GM23338 (cell line): ENCODE results near the gene MBD2. TPM values are rescaled to one million over a fixed set of nuclear protein-coding genes. Genes with fewer than 3 reads are reported as not detected.
A peak's percentile ranks its signal among the peaks of the same experiment; 100 is the strongest.

Experiments used
- ATAC-seq: fragments of 200-7000 bp; cut with Tn5 transposase; 3 replicates; pipeline ENCODE4 v1.9.1; 2020
- DNase-seq: peaks from one replicate; pipeline ENCODE4 v3.0.0-alpha.2; 2015; ENCODE audit warnings: low spot score
- H2AFZ ChIP-seq: fragments of 200-600 bp; sonication (generic); 2 replicates; pipeline ENCODE4 v1.8.0; 2016; ENCODE audit warnings: antibody characterized with exemption, mild to moderate bottlenecking, moderate library complexity
- H3F3A ChIP-seq: fragments of 200-600 bp; sonication (generic); replicated peaks from 2 replicates; pipeline ENCODE4 v1.8.0; 2017; ENCODE audit warnings: antibody characterized with exemption, mixed run types, low read depth
- H3K27ac ChIP-seq: fragments of 200-600 bp; sonication (generic); 2 replicates; pipeline ENCODE4 v1.6.1; 2016; ENCODE audit warnings: low read depth
- H3K27me3 ChIP-seq: fragments of 200-600 bp; sonication (generic); 2 replicates; pipeline ENCODE4 v1.8.0; 2016; ENCODE audit warnings: mild to moderate bottlenecking, mixed run types, moderate library complexity; ENCODE audit not compliant: insufficient read depth
- H3K36me3 ChIP-seq: fragments of 200-600 bp; sonication (generic); 2 replicates; pipeline ENCODE4 v1.8.0; 2016; ENCODE audit warnings: mild to moderate bottlenecking; ENCODE audit not compliant: insufficient read depth
- H3K4me1 ChIP-seq: fragments of 200-600 bp; sonication (generic); 2 replicates; pipeline ENCODE4 v1.8.0; 2016; ENCODE audit warnings: mild to moderate bottlenecking, moderate library complexity; ENCODE audit not compliant: insufficient read depth
- H3K4me2 ChIP-seq: fragments of 200-600 bp; sonication (generic); 2 replicates; pipeline ENCODE4 v1.7.1; 2017; ENCODE audit warnings: mixed run types
- H3K4me3 ChIP-seq: fragments of 200-600 bp; sonication (generic); 2 replicates; pipeline ENCODE4 v1.6.1; 2016; ENCODE audit warnings: mixed run types
- H3K79me2 ChIP-seq: fragments of 200-600 bp; sonication (generic); replicated peaks from 2 replicates; pipeline ENCODE4 v1.8.0; 2017; ENCODE audit warnings: mild to moderate bottlenecking; ENCODE audit not compliant: insufficient read depth
- H3K9me2 ChIP-seq: fragments of 200-600 bp; sonication (generic); 2 replicates; pipeline ENCODE4 v1.8.0; 2017; ENCODE audit not compliant: insufficient read depth
- H4K20me1 ChIP-seq: fragments of 200-600 bp; sonication (generic); replicated peaks from 2 replicates; pipeline ENCODE4 v1.8.0; 2017; ENCODE audit warnings: mild to moderate bottlenecking; ENCODE audit not compliant: insufficient read depth
- H3K27ac Mint-ChIP-seq: 2 replicates; pipeline ENCODE4 v1.8.0; 2020; ENCODE audit warnings: inconsistent platforms, mild to moderate bottlenecking, moderate library complexity, mixed read lengths
- H3K27me3 Mint-ChIP-seq: 3 replicates; pipeline ENCODE4 v1.8.0; 2022; ENCODE audit warnings: low read depth, mild to moderate bottlenecking, moderate library complexity, mixed read lengths, inconsistent platforms; ENCODE audit not compliant: insufficient read depth, poor library complexity
- H3K36me3 Mint-ChIP-seq: 3 replicates; pipeline ENCODE4 v1.8.0; 2021; ENCODE audit warnings: low read depth, mild to moderate bottlenecking, inconsistent platforms, moderate library complexity, mixed read lengths
- H3K4me1 Mint-ChIP-seq: 3 replicates; pipeline ENCODE4 v1.8.0; 2020; ENCODE audit warnings: mild to moderate bottlenecking, inconsistent platforms, mixed read lengths
- H3K4me3 Mint-ChIP-seq: 3 replicates; pipeline ENCODE4 v1.8.0; 2021; ENCODE audit warnings: moderate library complexity, mild to moderate bottlenecking, inconsistent platforms, mixed read lengths
- H3K9me3 Mint-ChIP-seq: 3 replicates; pipeline ENCODE4 v1.8.0; 2020; ENCODE audit warnings: moderate library complexity, mild to moderate bottlenecking, inconsistent platforms, mixed read lengths
- CREB1 ChIP-seq: fragments of 250-450 bp; sonication (Bioruptor Pico); IDR thresholded peaks from 2 replicates; pipeline ENCODE4 v1.5.0; 2020; ENCODE audit warnings: low read depth, mild to moderate bottlenecking, moderate library complexity
- EZH2 ChIP-seq: fragments of 200-600 bp; sonication (generic); IDR thresholded peaks from one replicate; pipeline ENCODE4 v1.8.0; 2017; ENCODE audit warnings: antibody characterized with exemption, mild to moderate bottlenecking, low read depth; ENCODE audit not compliant: unreplicated experiment
- EZH2phosphoT487 ChIP-seq: fragments of 200-600 bp; sonication (generic); IDR thresholded peaks from one replicate; pipeline ENCODE4 v1.8.1; 2018; ENCODE audit warnings: antibody characterized with exemption; ENCODE audit not compliant: unreplicated experiment
- JUNB ChIP-seq: IDR thresholded peaks from one replicate; pipeline ENCODE4 v1.6.1; 2016; ENCODE audit warnings: antibody characterized with exemption; ENCODE audit not compliant: unreplicated experiment
- NANOG ChIP-seq: IDR thresholded peaks from 2 replicates; pipeline ENCODE4 v1.6.1; 2016; ENCODE audit warnings: antibody characterized with exemption, borderline replicate concordance
- POLR2AphosphoS5 ChIP-seq: IDR thresholded peaks from 2 replicates; pipeline ENCODE4 v1.6.1; 2016; ENCODE audit warnings: antibody characterized with exemption, low read depth
- STAT1 ChIP-seq: IDR thresholded peaks from one replicate; pipeline ENCODE4 v1.6.1; 2016; ENCODE audit warnings: antibody characterized with exemption; ENCODE audit not compliant: unreplicated experiment
- ZNF114 ChIP-seq: fragments of 250-450 bp; sonication (Bioruptor Pico); IDR thresholded peaks from 2 replicates; pipeline ENCODE4 v1.5.0; 2020; ENCODE audit warnings: mild to moderate bottlenecking, moderate library complexity
- ZNF331 ChIP-seq: fragments of 250-450 bp; sonication (Bioruptor Pico); IDR thresholded peaks from 2 replicates; pipeline ENCODE4 v1.5.0; 2020; ENCODE audit warnings: low read depth, mild to moderate bottlenecking, moderate library complexity
- polyA plus RNA-seq: library from polyadenylated mRNA; unstranded; fragments of >200 nt; fragmentation: Nextera tagmentation; extraction: Ambion mirVana; gene quantifications from 2 replicates; pipeline ENCODE4 v1.2.1, GENCODE V29; 2016
- total RNA-seq: library from RNA; depleted of rRNA; stranded (reverse); fragments of >200 nt; shearing (Covaris generic); gene quantifications from 2 replicates; pipeline ENCODE4 v1.2.3, GENCODE V29; 2014
- TF ChIP-seq, protein P1 (sequence below), 2 experiments: fragments of 200-600 bp in 1 of 2; sonication (generic) in 1 of 2; conservative IDR thresholded peaks; 2 replicates each; pipeline versions ENCODE4 v1.5.1 to v1.6.1; 2016 to 2017; ENCODE audit warnings: antibody characterized with exemption in 2 of 2, low read depth in 2 of 2, mild to moderate bottlenecking in 2 of 2, moderate library complexity in 1 of 2
- TF ChIP-seq, protein P2 (sequence below): IDR thresholded peaks from 2 replicates; pipeline ENCODE4 v1.6.1; 2016; ENCODE audit warnings: antibody characterized with exemption
- TF ChIP-seq, protein P3 (sequence below): IDR thresholded peaks from one replicate; pipeline ENCODE4 v1.6.1; 2018; ENCODE audit warnings: antibody characterized with exemption; ENCODE audit not compliant: unreplicated experiment
- TF ChIP-seq, protein P4 (sequence below): fragments of 250-450 bp; sonication (Bioruptor Pico); IDR thresholded peaks from 2 replicates; pipeline ENCODE4 v1.5.0; 2020; ENCODE audit warnings: mild to moderate bottlenecking, moderate library complexity

MBD2 gene
- total and polyA plus RNA-seq, 2 experiments from 2014 or later = 11.2 to 39.2 TPM

DNA sequence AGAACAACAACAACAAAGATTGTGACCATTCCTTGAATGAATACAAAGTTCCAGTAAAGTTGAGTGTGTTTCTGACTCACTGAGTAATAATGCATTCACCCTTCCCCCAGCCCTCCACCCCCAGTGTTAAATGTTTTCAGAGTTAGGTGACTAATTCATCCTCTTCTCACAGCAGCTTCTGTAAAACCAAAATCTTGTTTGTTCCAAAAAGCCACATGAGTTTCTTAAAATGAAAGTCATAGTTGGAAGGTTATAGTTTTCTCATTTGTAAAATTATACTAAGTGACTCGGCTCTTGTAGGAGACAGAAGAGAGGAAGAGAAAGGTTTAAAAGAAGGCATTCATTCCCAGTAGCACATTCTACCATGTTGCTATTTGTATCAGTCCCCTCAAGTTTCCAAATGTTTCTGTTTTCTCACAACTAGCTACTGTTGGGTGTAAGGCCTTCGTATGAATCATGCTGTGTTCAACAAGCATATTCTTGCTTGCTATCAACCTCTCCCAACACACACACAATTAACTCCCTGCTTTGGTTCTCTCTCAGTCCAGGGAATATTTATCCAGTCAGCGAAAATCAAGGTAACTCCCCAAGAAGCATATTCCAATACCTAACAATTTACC lies 75.3 kb downstream of the MBD2 start:
- no peak overlapping the region for H3K4me2 ChIP-seq
- H3K4me3 Mint-ChIP-seq = no peak overlapping the region

More for the DNA sequence above, 75.3 kb downstream of the MBD2 start:
- Mint-ChIP-seq H3K27me3 (no peaks in the 10 kb centered on the region), H3K4me1 (peaks cover 15% of the 10 kb centered on the region), H3K27ac (peak overlapping the region; percentile 81), H3K36me3 (no peaks in the 10 kb centered on the region), H3K9me3 (no peaks in the 10 kb centered on the region)
- no peaks in the 10 kb centered on the region for H3F3A ChIP-seq
- peaks cover 3% of the 10 kb centered on the region; the same call in 1 of the 2 replicates for H3K9me2 ChIP-seq
- H3K4me3 ChIP-seq = no peak overlapping the region
- H3K27ac ChIP-seq = no peak overlapping the region; the same call in 1 of the 2 replicates
- DNase-seq (peak; percentile 14), ATAC-seq (no peak)
- peak overlapping the region; percentile 11; the same call in 1 of the 2 replicates for H2AFZ ChIP-seq
- no peaks in the 10 kb centered on the region for H3K27me3 ChIP-seq
- TF ChIP-seq CREB1 (no peak), ZNF114 (CRISPR knock-in tag) (no peak), ZNF331 (CRISPR knock-in tag) (no peak), EZH2 (no peak), POLR2AphosphoS5 (no peak), EZH2phosphoT487 (no peak), NANOG (no peak), STAT1 (no peak), JUNB (no peak)
- TF ChIP-seq, protein P1, sequence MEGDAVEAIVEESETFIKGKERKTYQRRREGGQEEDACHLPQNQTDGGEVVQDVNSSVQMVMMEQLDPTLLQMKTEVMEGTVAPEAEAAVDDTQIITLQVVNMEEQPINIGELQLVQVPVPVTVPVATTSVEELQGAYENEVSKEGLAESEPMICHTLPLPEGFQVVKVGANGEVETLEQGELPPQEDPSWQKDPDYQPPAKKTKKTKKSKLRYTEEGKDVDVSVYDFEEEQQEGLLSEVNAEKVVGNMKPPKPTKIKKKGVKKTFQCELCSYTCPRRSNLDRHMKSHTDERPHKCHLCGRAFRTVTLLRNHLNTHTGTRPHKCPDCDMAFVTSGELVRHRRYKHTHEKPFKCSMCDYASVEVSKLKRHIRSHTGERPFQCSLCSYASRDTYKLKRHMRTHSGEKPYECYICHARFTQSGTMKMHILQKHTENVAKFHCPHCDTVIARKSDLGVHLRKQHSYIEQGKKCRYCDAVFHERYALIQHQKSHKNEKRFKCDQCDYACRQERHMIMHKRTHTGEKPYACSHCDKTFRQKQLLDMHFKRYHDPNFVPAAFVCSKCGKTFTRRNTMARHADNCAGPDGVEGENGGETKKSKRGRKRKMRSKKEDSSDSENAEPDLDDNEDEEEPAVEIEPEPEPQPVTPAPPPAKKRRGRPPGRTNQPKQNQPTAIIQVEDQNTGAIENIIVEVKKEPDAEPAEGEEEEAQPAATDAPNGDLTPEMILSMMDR (conservative IDR thresholded peaks at IDR 0.05; ENCODE audit: low read depth in 2 of 2) = no peak
- TF ChIP-seq, protein P2, sequence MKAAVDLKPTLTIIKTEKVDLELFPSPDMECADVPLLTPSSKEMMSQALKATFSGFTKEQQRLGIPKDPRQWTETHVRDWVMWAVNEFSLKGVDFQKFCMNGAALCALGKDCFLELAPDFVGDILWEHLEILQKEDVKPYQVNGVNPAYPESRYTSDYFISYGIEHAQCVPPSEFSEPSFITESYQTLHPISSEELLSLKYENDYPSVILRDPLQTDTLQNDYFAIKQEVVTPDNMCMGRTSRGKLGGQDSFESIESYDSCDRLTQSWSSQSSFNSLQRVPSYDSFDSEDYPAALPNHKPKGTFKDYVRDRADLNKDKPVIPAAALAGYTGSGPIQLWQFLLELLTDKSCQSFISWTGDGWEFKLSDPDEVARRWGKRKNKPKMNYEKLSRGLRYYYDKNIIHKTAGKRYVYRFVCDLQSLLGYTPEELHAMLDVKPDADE = no peak
- TF ChIP-seq, protein P3, sequence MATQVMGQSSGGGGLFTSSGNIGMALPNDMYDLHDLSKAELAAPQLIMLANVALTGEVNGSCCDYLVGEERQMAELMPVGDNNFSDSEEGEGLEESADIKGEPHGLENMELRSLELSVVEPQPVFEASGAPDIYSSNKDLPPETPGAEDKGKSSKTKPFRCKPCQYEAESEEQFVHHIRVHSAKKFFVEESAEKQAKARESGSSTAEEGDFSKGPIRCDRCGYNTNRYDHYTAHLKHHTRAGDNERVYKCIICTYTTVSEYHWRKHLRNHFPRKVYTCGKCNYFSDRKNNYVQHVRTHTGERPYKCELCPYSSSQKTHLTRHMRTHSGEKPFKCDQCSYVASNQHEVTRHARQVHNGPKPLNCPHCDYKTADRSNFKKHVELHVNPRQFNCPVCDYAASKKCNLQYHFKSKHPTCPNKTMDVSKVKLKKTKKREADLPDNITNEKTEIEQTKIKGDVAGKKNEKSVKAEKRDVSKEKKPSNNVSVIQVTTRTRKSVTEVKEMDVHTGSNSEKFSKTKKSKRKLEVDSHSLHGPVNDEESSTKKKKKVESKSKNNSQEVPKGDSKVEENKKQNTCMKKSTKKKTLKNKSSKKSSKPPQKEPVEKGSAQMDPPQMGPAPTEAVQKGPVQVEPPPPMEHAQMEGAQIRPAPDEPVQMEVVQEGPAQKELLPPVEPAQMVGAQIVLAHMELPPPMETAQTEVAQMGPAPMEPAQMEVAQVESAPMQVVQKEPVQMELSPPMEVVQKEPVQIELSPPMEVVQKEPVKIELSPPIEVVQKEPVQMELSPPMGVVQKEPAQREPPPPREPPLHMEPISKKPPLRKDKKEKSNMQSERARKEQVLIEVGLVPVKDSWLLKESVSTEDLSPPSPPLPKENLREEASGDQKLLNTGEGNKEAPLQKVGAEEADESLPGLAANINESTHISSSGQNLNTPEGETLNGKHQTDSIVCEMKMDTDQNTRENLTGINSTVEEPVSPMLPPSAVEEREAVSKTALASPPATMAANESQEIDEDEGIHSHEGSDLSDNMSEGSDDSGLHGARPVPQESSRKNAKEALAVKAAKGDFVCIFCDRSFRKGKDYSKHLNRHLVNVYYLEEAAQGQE = no peak
- TF ChIP-seq, protein P4, sequence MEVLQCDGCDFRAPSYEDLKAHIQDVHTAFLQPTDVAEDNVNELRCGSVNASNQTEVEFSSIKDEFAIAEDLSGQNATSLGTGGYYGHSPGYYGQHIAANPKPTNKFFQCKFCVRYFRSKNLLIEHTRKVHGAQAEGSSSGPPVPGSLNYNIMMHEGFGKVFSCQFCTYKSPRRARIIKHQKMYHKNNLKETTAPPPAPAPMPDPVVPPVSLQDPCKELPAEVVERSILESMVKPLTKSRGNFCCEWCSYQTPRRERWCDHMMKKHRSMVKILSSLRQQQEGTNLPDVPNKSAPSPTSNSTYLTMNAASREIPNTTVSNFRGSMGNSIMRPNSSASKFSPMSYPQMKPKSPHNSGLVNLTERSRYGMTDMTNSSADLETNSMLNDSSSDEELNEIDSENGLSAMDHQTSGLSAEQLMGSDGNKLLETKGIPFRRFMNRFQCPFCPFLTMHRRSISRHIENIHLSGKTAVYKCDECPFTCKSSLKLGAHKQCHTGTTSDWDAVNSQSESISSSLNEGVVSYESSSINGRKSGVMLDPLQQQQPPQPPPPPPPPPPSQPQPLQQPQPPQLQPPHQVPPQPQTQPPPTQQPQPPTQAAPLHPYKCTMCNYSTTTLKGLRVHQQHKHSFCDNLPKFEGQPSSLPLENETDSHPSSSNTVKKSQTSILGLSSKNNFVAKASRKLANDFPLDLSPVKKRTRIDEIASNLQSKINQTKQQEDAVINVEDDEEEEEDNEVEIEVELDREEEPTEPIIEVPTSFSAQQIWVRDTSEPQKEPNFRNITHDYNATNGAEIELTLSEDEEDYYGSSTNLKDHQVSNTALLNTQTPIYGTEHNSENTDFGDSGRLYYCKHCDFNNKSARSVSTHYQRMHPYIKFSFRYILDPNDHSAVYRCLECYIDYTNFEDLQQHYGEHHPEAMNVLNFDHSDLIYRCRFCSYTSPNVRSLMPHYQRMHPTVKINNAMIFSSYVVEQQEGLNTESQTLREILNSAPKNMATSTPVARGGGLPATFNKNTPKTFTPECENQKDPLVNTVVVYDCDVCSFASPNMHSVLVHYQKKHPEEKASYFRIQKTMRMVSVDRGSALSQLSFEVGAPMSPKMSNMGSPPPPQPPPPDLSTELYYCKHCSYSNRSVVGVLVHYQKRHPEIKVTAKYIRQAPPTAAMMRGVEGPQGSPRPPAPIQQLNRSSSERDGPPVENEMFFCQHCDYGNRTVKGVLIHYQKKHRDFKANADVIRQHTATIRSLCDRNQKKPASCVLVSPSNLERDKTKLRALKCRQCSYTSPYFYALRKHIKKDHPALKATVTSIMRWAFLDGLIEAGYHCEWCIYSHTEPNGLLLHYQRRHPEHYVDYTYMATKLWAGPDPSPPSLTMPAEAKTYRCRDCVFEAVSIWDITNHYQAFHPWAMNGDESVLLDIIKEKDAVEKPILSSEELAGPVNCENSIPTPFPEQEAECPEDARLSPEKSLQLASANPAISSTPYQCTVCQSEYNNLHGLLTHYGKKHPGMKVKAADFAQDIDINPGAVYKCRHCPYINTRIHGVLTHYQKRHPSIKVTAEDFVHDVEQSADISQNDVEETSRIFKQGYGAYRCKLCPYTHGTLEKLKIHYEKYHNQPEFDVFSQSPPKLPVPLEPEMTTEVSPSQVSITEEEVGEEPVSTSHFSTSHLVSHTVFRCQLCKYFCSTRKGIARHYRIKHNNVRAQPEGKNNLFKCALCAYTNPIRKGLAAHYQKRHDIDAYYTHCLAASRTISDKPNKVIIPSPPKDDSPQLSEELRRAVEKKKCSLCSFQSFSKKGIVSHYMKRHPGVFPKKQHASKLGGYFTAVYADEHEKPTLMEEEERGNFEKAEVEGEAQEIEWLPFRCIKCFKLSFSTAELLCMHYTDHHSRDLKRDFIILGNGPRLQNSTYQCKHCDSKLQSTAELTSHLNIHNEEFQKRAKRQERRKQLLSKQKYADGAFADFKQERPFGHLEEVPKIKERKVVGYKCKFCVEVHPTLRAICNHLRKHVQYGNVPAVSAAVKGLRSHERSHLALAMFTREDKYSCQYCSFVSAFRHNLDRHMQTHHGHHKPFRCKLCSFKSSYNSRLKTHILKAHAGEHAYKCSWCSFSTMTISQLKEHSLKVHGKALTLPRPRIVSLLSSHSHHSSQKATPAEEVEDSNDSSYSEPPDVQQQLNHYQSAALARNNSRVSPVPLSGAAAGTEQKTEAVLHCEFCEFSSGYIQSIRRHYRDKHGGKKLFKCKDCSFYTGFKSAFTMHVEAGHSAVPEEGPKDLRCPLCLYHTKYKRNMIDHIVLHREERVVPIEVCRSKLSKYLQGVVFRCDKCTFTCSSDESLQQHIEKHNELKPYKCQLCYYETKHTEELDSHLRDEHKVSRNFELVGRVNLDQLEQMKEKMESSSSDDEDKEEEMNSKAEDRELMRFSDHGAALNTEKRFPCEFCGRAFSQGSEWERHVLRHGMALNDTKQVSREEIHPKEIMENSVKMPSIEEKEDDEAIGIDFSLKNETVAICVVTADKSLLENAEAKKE (CRISPR knock-in tag) = no peak
- H3K4me1 ChIP-seq = 0 out of 2 replicates have a peak, but pooled peaks cover 7% of the 10 kb centered on the region
- no peaks in the 10 kb centered on the region for H3K79me2 ChIP-seq
- H3K36me3 ChIP-seq = no peaks in the 10 kb centered on the region
- H4K20me1 ChIP-seq = no peaks in the 10 kb centered on the region
